ENCODE data around the gene KLF15.

DNA sequence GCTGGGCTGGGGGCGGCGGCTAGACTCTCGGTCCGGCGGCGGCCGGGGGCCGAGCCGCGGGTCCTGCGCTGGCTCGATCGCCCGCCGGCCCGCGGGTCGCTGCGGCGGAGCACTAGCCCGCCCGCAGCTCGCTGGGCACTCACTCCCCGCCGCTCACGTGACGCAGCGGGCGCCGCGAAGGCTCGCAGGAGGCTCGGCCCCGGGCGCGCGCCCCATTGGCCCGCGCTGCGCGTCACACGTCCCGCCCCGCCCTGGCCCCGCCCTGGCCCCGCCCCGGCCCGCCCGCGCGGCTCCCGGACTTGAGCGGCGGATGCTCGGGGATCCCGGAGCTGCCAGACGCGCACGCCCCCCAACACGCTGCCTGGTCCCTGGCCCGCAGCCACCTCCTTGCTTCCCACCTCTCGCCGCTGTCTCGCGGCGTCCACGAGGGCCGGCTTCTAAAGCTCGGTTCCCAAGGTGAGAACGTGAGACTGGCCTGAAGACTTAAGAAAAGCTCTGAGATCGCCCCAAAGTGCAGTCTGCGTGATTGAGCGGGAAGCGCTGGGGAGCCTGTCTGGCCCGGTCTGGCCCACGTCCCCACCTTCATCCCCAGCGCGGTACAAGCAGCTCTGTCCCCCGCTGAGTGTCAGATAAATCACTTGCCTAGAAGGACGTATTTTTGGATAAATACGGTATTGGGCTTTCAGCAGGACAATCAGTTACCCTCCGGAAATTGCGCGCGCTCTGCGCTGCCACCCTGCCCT lies at the start of gene KLF15:
- TF ChIP-seq CTCF (IDR thresholded peaks at IDR 0.05; ENCODE audit: low read depth, low read length, poor library complexity, severe bottlenecking) (no peak), EZH2phosphoT487 (IDR thresholded peaks at IDR 0.05; ENCODE audit: borderline replicate concordance, low read length) (no peak)
